ENCODE results near the gene TWF2.

The TWF2 gene

GRCh38 chr3:52197499-52197841 lies 41.5 kb downstream of the TWF2 start:
- no peak for TF ChIP-seq CTCF (IDR thresholded peaks at IDR 0.05; ENCODE audit: extremely low read depth, missing control alignments)
- DNase-seq (ENCODE audit: low spot score) = no peak

GRCh38 chr3:52196977-52197376 lies 42.0 kb downstream of the TWF2 start:
- TF ChIP-seq CTCF (IDR thresholded peaks at IDR 0.05; ENCODE audit: extremely low read depth, missing control alignments) = no peak
- no peak for DNase-seq (ENCODE audit: low spot score)

- DNase-seq (ENCODE audit: low spot score) = no peak
- TF ChIP-seq CTCF (IDR thresholded peaks at IDR 0.05; ENCODE audit: extremely low read depth, missing control alignments) = no peak
Observed at GRCh38 chr3:52195823-52196331, 43.1 kb downstream of the TWF2 start.

- TF ChIP-seq CTCF (IDR thresholded peaks at IDR 0.05; ENCODE audit: extremely low read depth, missing control alignments) = no peak
- DNase-seq (ENCODE audit: low spot score) = no peak
Observed at GRCh38 chr3:52195291-52195597, 43.7 kb downstream of the TWF2 start.

- no peak for DNase-seq (ENCODE audit: low spot score)
- TF ChIP-seq CTCF (IDR thresholded peaks at IDR 0.05; ENCODE audit: extremely low read depth, missing control alignments) = no peak
Observed at GRCh38 chr3:52194485-52195290, 44.3 kb downstream of the TWF2 start.

GRCh38 chr3:52193065-52193464 lies 45.9 kb downstream of the TWF2 start:
- DNase-seq (ENCODE audit: low spot score) = no peak
- no peak for TF ChIP-seq CTCF (IDR thresholded peaks at IDR 0.05; ENCODE audit: extremely low read depth, missing control alignments)

- no peak for TF ChIP-seq CTCF (IDR thresholded peaks at IDR 0.05; ENCODE audit: extremely low read depth, missing control alignments)
- DNase-seq (ENCODE audit: low spot score) = no peak
Observed at GRCh38 chr3:52191663-52192062, 47.3 kb downstream of the TWF2 start.

Data from GM20000 (cell line).